Motor neuron (in vitro differentiated cells): ENCODE results near the gene CD70. TPM values are rescaled to one million over a fixed set of nuclear protein-coding genes. Genes with fewer than 3 reads are reported as not detected.
"Not testable (repeated sequence)": the region's sequence is repeated elsewhere in the genome, so short reads cannot be mapped to it uniquely, and the experiment has no call there.

Experiments used
- ATAC-seq, 8 experiments: fragments of 200-7000 bp; cut with Tn5 transposase; replicated peaks in 6 of 8; 2 replicates each; pipeline ENCODE4 v1.8.0; 2021; ENCODE audit warnings: mild to moderate bottlenecking in 8 of 8, moderate library complexity in 8 of 8
- H3K27ac ChIP-seq, 2 donors: fragments of 250-450 bp; sonication (Bioruptor Pico); 2 replicates each; pipeline ENCODE4 v1.9.0; 2021; ENCODE audit warnings: antibody characterized with exemption in 2 of 2, mild to moderate bottlenecking in 2 of 2, moderate library complexity in 1 of 2
- H3K4me1 ChIP-seq, 2 donors: fragments of 250-450 bp; sonication (Bioruptor Pico); replicated peaks in 1 of 2; 2 replicates each; pipeline ENCODE4 v1.6.1; 2021; ENCODE audit warnings: antibody characterized with exemption in 2 of 2, mild to moderate bottlenecking in 2 of 2, moderate library complexity in 1 of 2
- H3K4me3 ChIP-seq, 5 donors: fragments of 250-450 bp; sonication (Bioruptor Pico); 2 replicates each; pipeline ENCODE4 v1.9.0; 2021; ENCODE audit warnings: antibody characterized with exemption in 5 of 5, mild to moderate bottlenecking in 5 of 5, moderate library complexity in 4 of 5
- WGBS, 10 experiments: fragments of 450-650 bp; shearing (Covaris generic); methylation state at CpG; one replicate each; pipeline ENCODE4 v1.0.0; 2022; 5-methylcytosine and 5-hydroxymethylcytosine counted together
- in situ Hi-C, 9 experiments: fragments of 400-800 bp; cut with MboI; loops; one replicate each; pipeline ENCODE4 v1.15.0; 2021; ENCODE audit warnings: low sequenced_read_pairs in 9 of 9, low pct_unique_long_range_greater_than_20kb in 2 of 9; ENCODE audit not compliant: unreplicated experiment in 9 of 9
- total RNA-seq, 8 experiments: library from RNA; unstranded; fragments of 300-600 nt; gene quantifications; 2 replicates each; pipeline versions ENCODE4 v1.2.3 to v1.2.4, GENCODE V29; 2022

The CD70 gene
- total RNA-seq, 8 experiments from 2014 or later, result 0.71 to 175 (median 11.5) TPM

- Histone ChIP-seq H3K4me3 (no peak overlapping the region), H3K27ac (no peak overlapping the region), H3K4me1 (no peaks in the 10 kb centered on the region)
- no peak for ATAC-seq
- in situ Hi-C loops, result no loop called here
- 7 to 76% (median 65%) methylated on average over 2 to 4 of the region's 5 CpGs; no CpG with 5 or more reads in 2 of the 10 experiments for WGBS, 10 experiments
These were observed 18.0 kb upstream of the CD70 start for GRCh38 chr19:6608940-6609339.

GRCh38 chr19:6608146-6608545 is 17.2 kb upstream of the CD70 start:
- in situ Hi-C loops, H3K4me1 ChIP-seq, H3K4me3 ChIP-seq, H3K27ac ChIP-seq, ATAC-seq: not testable (repeated sequence)
- WGBS, 10 experiments, result 33 to 100% (median 93%) methylated on average over 1 to 8 of the region's 9 CpGs; no CpG with 5 or more reads in 4 of the 10 experiments

- ATAC-seq, in situ Hi-C loops, H3K27ac ChIP-seq, H3K4me3 ChIP-seq, H3K4me1 ChIP-seq: not testable (repeated sequence)
- 75 to 97% (median 84%) methylated on average over 2 to 11 of the region's 11 CpGs; no CpG with 5 or more reads in 2 of the 10 experiments for WGBS, 10 experiments
These were observed 15.5 kb upstream of the CD70 start for GRCh38 chr19:6606276-6607070.

GRCh38 chr19:6604906-6605305 is 14.0 kb upstream of the CD70 start:
- ATAC-seq, result no peak
- in situ Hi-C loops, result no loop called here
- 60 to 100% (median 66%) methylated on average over 3 to 10 of the region's 11 CpGs; no CpG with 5 or more reads in 1 of the 10 experiments for WGBS, 10 experiments
- Histone ChIP-seq H3K27ac (no peak overlapping the region), H3K4me1 (no peaks in the 10 kb centered on the region), H3K4me3 (no peak overlapping the region)

GRCh38 chr19:6602729-6603114 is 11.8 kb upstream of the CD70 start:
- Histone ChIP-seq H3K4me3 (no peak overlapping the region), H3K4me1 (no peaks in the 10 kb centered on the region), H3K27ac (no peak overlapping the region)
- WGBS, 10 experiments, result 20 to 100% (median 59%) methylated on average over 1 to 5 of the region's 5 CpGs; no CpG with 5 or more reads in 2 of the 10 experiments
- peak in 3 of 8 experiments; percentile 78 to 92 (median 82) for ATAC-seq
- in situ Hi-C loops, result no loop called here

- peak in 2 of 8 experiments; percentile 9 to 19 for ATAC-seq
- H3K4me1 ChIP-seq, H3K27ac ChIP-seq, in situ Hi-C loops, H3K4me3 ChIP-seq: not testable (repeated sequence)
- WGBS, 10 experiments, result 39 to 80% (median 63%) methylated on average over 2 to 13 of the region's 15 CpGs
These were observed 10.6 kb upstream of the CD70 start for GRCh38 chr19:6601537-6602052.

- H3K4me3 ChIP-seq, H3K27ac ChIP-seq, ATAC-seq, in situ Hi-C loops, H3K4me1 ChIP-seq: not testable (repeated sequence)
- 63 to 100% (median 87%) methylated on average over 1 to 10 of the region's 10 CpGs for WGBS, 10 experiments
These were observed 10.1 kb upstream of the CD70 start for GRCh38 chr19:6600951-6601536.

GRCh38 chr19:6599866-6600454 is 9.0 kb upstream of the CD70 start:
- in situ Hi-C loops, result no loop called here
- 67 to 92% (median 80%) methylated on average over 2 to 8 of the region's 8 CpGs; no CpG with 5 or more reads in 1 of the 10 experiments for WGBS, 10 experiments

GRCh38 chr19:6598254-6598892 is 7.4 kb upstream of the CD70 start:
- H3K4me3 ChIP-seq, H3K27ac ChIP-seq, ATAC-seq, in situ Hi-C loops, H3K4me1 ChIP-seq: not testable (repeated sequence)
- 8 to 62% (median 49%) methylated on average over 4 to 6 of the region's 6 CpGs; no CpG with 5 or more reads in 1 of the 10 experiments for WGBS, 10 experiments

More at GRCh38 chr19:6599866-6600454, 9.0 kb upstream of the CD70 start:
- ATAC-seq, result no peak
- no peaks in the 10 kb centered on the region for H3K4me1 ChIP-seq
- H3K4me3 ChIP-seq, result no peak overlapping the region
- H3K27ac ChIP-seq, result no peak overlapping the region

GRCh38 chr19:6597471-6598253 is 6.7 kb upstream of the CD70 start:
- not testable (repeated sequence) for H3K4me3 ChIP-seq, H3K27ac ChIP-seq
- WGBS, 10 experiments, result 77 to 100% (median 94%) methylated on average over 1 to 18 of the region's 34 CpGs; no CpG with 5 or more reads in 1 of the 10 experiments

GRCh38 chr19:6596621-6597020 is 5.7 kb upstream of the CD70 start:
- in situ Hi-C loops, result no loop called here
- WGBS, 10 experiments, result 40 to 92% (median 78%) methylated on average over 1 to 5 of the region's 7 CpGs; no CpG with 5 or more reads in 3 of the 10 experiments
- Histone ChIP-seq H3K27ac (no peak overlapping the region), H3K4me3 (no peak overlapping the region), H3K4me1 (no peaks in the 10 kb centered on the region)
- no peak for ATAC-seq

More at GRCh38 chr19:6597471-6598253, 6.7 kb upstream of the CD70 start:
- ATAC-seq, in situ Hi-C loops, H3K4me1 ChIP-seq: not testable (repeated sequence)
